ENCODE results near the gene OLFM1.

The OLFM1 gene

GRCh38 chr9:135087489-135087792 is at the start of gene OLFM1:
Gene OLFM1, plus strand, starts transcription at chr9:135087668. Its CDS starts 322 bp downstream, at chr9:135087990.
- DNase-seq (ENCODE audit: low spot score), result peak; percentile 18

GRCh38 chr9:135038331-135038730 is 49.1 kb upstream of the OLFM1 start:
- no peak for DNase-seq (ENCODE audit: low spot score)

GRCh38 chr9:135038826-135039225 is 48.6 kb upstream of the OLFM1 start:
- no peak for DNase-seq (ENCODE audit: low spot score)

DNA sequence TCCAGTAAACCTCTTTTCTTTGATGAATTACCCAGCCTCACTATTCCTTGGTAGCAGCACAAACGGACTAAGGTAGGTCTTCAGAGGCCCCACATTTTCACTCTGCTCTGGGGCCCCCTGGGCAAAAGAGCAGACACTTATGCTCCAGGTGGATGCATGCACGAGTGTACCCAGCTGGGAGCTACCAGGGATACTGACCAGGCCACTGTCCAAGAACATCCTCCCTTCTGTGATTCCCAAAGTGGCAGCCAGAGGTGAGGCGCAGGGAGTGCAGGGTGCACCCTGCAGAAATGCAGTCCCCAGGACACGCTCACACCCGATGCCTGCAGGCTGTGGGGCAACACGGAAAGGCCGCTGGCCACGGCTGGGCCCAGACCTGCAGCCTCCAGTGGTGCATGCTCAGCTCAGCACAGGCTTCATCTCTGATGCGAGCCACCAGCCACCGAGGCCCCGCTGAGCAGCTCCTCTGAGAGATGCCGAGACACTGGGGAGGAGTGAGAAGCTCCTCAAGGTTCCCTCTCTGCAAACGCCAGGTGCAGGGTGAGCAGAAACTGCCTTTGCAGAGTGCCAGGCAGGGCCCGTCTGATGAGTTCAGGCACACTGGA is 48.1 kb upstream of the OLFM1 start:
- no peak for DNase-seq (ENCODE audit: low spot score)

DNA sequence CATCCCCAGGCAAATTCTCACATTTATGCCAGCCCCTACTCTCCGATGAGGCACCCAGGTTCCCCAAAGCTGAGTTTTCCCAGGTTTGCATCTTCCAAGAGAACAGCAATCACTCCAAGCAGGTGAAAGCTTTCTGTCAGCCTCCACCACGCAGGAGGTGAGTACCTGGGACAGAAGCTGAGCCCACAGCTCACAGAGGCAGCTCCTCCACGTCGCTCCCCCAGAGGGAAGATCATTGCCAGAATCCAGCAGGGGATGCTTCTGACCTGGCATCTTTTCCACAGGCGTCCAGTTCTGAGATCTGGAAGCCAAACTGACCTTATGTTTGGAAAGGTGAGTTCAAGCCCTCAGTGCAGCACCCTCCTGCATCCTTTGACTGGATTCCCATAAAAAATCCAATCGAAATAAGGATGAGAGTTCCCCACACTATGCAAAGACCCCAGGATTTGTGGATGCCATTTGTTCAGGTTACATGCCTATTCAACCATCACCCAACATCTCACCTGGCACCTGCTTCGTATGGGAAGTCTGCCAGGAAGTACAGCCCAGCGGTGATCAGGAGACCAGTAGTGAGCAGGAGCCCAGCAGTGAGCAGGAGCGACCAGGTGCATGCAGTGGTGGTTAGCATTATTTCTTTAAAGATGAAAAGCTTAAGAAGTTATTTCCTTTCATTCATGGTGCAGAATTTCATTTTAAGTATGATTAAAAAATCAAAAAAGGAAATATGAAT is 47.4 kb upstream of the OLFM1 start:
- DNase-seq (ENCODE audit: low spot score), result no peak

DNA sequence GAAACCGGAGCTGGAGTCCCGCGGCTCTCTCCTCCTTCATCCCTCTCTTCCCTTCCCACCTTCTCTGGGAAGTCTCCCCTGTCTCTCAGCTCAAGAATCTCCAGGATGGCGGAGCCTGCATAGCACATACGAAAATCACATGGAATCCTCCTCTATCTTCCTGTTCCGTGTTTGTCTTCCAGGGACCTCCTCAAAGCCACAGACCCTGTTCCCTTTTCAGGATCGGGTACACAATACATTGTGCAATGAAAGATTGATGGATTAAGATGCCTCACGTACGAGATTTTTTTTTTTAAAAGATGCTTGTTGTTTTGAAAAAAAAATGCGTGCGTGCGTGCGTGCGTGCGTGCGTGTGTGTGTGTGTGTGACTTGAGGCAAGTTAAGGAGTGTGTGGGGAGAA is 46.6 kb upstream of the OLFM1 start:
- DNase-seq (ENCODE audit: low spot score), result no peak

- DNase-seq (ENCODE audit: low spot score), result no peak
Observed at GRCh38 chr9:135043345-135043744, 44.1 kb upstream of the OLFM1 start.

- DNase-seq (ENCODE audit: low spot score), result no peak
Observed at GRCh38 chr9:135045264-135045927, 42.1 kb upstream of the OLFM1 start.

GRCh38 chr9:135045928-135046738 is 41.3 kb upstream of the OLFM1 start:
- DNase-seq (ENCODE audit: low spot score), result no peak

DNA sequence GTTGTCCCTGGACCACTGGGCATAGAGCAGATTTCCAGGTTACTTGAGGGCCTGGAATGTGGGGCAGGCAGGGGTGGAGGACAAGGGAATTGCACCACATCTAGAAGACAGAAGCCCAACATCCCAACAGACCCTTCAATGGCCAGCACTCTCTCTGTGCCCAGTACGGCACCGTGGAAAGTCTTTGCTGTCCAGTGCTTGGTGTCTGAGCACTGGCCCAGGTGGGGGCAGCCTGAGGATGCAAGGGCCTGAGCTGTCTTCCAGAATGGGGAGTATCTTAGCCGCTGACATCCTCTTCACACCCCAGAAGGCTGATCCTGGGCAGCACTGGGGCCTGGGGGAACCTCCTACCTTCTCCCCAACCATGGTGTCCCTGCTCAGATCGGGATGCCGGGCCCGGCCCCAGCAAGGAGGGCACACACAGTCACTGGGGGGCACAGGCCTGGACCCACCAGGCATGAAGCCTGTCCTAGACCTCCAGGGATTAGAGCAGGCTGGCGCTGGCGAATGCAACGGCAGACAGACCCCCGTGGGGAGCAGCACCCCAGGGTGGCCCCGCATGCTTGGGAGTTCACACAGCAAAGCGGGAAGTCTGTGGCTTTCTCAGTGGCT is 40.6 kb upstream of the OLFM1 start:
- no peak for DNase-seq (ENCODE audit: low spot score)

- no peak for DNase-seq (ENCODE audit: low spot score)
Observed at GRCh38 chr9:135047521-135047920, 39.9 kb upstream of the OLFM1 start.

GRCh38 chr9:135048046-135048757 is 39.3 kb upstream of the OLFM1 start:
- DNase-seq (ENCODE audit: low spot score), result no peak

DNA sequence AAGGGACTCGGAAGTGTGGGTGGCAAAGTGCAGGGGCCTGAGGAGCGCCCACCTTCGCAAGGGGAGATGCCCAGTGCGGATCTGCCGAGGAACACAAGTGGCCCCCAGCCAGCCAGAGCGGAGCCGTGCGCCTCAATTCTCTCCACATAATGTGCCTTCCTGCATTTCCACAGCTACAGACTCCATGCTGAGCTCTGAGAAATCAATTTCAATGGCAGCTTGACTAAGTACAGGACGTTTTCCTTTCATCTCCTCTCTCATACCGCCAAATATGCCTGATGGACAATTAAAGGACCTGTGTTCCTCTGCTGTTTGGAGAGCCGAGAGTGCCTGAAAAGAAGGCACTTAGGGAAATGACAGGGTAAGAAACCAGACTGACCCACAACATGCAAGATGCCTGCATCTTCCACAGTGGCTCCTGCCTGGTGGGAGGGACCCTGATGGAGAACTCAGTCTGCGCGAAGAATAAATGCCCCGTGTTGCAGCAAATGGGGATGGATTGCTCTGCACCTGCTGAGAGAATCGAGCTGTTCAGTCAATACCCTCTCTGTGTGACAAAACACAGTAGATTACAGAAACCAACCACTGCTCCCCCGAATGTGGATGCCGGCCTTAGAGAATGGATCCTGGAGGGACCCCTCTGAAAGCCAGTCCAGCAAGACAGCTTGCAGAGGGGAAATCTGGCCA is 38.6 kb upstream of the OLFM1 start:
- no peak for DNase-seq (ENCODE audit: low spot score)

DNA sequence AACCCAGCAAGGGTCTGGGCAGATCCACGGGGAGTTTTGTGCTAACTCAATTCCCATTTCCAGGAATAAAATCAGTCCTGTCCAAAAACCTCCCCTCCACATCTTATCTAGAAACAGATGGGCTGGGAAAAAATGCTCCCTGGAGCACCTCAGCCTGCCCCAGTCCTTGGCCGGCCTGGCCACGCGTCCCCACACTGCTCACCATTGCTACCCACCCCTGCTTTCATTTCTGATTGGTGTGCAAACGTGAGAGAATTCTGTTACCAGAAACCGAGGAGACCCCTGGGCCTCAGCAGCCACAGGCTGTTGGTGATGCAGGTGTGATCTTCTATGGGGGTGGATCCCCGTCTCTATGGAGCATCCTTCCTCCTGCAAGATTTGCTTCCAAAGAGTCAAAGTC is 38.0 kb upstream of the OLFM1 start:
- DNase-seq (ENCODE audit: low spot score), result no peak

- no peak for DNase-seq (ENCODE audit: low spot score)
Observed at GRCh38 chr9:135050072-135050990, 37.1 kb upstream of the OLFM1 start.

GRCh38 chr9:135051316-135052038 is 36.0 kb upstream of the OLFM1 start:
- DNase-seq (ENCODE audit: low spot score), result no peak

GRCh38 chr9:135053133-135053532 is 34.3 kb upstream of the OLFM1 start:
- peak; percentile 32 for DNase-seq (ENCODE audit: low spot score)

DNA sequence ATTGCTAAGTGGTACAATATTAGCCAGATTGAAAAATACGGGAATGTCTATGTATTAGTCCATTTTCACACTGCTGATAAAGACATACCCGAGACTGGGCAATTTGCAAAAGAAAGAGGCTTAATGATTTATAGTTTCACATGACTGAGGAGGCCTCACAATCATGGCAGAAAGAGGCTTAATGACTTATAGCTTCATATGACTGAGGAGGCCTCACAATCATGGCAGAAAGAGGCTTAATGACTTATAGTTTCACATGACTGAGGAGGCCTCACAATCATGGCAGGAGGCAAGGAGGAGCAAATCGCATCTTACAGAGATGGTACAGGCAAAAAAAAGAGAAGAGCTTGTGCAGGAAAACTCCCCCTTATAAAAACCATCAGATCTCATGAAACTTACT is 32.3 kb upstream of the OLFM1 start:
- no peak for DNase-seq (ENCODE audit: low spot score)

GRCh38 chr9:135056541-135056940 is 30.9 kb upstream of the OLFM1 start:
- DNase-seq (ENCODE audit: low spot score), result no peak

Measured in germinal center (tissue), 1 donor.